GM19193 (cell line): Measurements from ENCODE around the gene ALDH1B1.
A peak's percentile ranks its signal among the peaks of the same experiment; 100 is the strongest.

ENCODE experiments used
- POLR2A ChIP-seq: IDR thresholded peaks from 4 replicates; pipeline ENCODE4 v1.6.1; 2011; ENCODE audit not compliant: insufficient read depth, insufficient read length; ENCODE audit errors: extremely low read depth

The ALDH1B1 gene

GRCh38 chr9:38392235-38393127 lies at the start of gene ALDH1B1:
ALDH1B1 (plus strand) TSS chr9:38392702; CDS start chr9:38395749, 3,047 bp downstream.
- TF ChIP-seq POLR2A, result peak; percentile 62

GRCh38 chr9:38343037-38343436 lies 49.5 kb upstream of the ALDH1B1 start:
- no peak for TF ChIP-seq POLR2A

- no peak for TF ChIP-seq POLR2A
Measured at GRCh38 chr9:38343552-38343951, 49.0 kb upstream of the ALDH1B1 start.

- TF ChIP-seq POLR2A, result no peak
Measured at GRCh38 chr9:38344566-38345324, 47.8 kb upstream of the ALDH1B1 start.

GRCh38 chr9:38345851-38346755 lies 46.4 kb upstream of the ALDH1B1 start:
- TF ChIP-seq POLR2A, result no peak

- no peak for TF ChIP-seq POLR2A
Measured at GRCh38 chr9:38346811-38347210, 45.7 kb upstream of the ALDH1B1 start.

- no peak for TF ChIP-seq POLR2A
Measured at GRCh38 chr9:38347271-38347671, 45.2 kb upstream of the ALDH1B1 start.

GRCh38 chr9:38347946-38348345 lies 44.6 kb upstream of the ALDH1B1 start:
- TF ChIP-seq POLR2A, result no peak

- no peak for TF ChIP-seq POLR2A
Measured at GRCh38 chr9:38350529-38350928, 42.0 kb upstream of the ALDH1B1 start.

GRCh38 chr9:38352530-38353328 lies 39.8 kb upstream of the ALDH1B1 start:
- TF ChIP-seq POLR2A, result no peak

GRCh38 chr9:38355115-38355514 lies 37.4 kb upstream of the ALDH1B1 start:
- no peak for TF ChIP-seq POLR2A

- no peak for TF ChIP-seq POLR2A
Measured at GRCh38 chr9:38355517-38356120, 36.9 kb upstream of the ALDH1B1 start.

- no peak for TF ChIP-seq POLR2A
Measured at GRCh38 chr9:38356851-38357250, 35.7 kb upstream of the ALDH1B1 start.

- TF ChIP-seq POLR2A, result no peak
Measured at GRCh38 chr9:38357350-38358114, 35.0 kb upstream of the ALDH1B1 start.
